Measurements from ENCODE around the gene TES.

Gene TES, protein sequence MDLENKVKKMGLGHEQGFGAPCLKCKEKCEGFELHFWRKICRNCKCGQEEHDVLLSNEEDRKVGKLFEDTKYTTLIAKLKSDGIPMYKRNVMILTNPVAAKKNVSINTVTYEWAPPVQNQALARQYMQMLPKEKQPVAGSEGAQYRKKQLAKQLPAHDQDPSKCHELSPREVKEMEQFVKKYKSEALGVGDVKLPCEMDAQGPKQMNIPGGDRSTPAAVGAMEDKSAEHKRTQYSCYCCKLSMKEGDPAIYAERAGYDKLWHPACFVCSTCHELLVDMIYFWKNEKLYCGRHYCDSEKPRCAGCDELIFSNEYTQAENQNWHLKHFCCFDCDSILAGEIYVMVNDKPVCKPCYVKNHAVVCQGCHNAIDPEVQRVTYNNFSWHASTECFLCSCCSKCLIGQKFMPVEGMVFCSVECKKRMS

DNA sequence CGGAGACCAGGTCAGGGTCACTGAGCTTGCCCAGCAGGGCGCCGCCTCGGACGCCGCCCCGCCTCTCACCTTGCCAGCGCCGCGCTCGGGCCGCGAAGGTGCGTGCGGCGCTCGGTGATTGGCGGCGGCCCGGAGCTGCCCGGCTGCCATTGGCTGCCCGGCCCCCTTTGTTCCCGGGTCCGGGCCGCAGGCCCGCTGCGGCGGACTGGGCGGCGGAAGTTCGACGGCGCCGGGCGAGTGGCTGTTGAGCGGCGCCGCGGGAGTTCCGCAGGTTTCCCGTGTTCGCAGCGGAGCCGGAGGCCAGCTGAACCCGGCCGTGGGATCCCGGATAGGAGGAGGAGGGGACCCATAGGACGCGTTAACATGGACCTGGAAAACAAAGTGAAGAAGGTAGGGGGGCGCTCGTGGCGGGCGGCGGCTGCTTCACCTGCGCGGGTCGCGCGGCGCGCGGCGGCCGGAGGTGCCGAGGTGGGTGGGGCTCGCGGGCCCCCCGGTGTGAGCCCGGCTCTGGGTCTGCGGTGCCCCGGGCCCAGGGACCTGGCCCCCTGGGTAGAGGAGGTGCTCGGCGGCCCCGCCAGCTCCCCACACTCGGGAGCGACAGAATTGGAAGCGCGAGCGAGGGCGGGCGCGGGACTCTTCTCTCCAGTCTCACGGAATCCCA is at the start of gene TES:
Gene TES (plus strand): TSS at position 195 of the 661 bp plus-strand sequence. CDS start 169 bp downstream, at position 364.
- Mint-ChIP-seq H3K27ac (peak within 1 kb of the TSS; percentile 96), H3K4me3 (peak within 1 kb of the TSS; percentile 95), H3K36me3 (ENCODE audit: low read depth) (peaks cover 5% of the 10 kb centered on the region), H3K4me1 (peaks cover 31% of the 10 kb centered on the region), H3K9me3 (no peaks in the 10 kb centered on the region), H3K27me3 (ENCODE audit: low read depth, poor library complexity) (peaks cover 8% of the 10 kb centered on the region)
- DNase-seq, result peak; percentile 80
- TF ChIP-seq, protein P1, sequence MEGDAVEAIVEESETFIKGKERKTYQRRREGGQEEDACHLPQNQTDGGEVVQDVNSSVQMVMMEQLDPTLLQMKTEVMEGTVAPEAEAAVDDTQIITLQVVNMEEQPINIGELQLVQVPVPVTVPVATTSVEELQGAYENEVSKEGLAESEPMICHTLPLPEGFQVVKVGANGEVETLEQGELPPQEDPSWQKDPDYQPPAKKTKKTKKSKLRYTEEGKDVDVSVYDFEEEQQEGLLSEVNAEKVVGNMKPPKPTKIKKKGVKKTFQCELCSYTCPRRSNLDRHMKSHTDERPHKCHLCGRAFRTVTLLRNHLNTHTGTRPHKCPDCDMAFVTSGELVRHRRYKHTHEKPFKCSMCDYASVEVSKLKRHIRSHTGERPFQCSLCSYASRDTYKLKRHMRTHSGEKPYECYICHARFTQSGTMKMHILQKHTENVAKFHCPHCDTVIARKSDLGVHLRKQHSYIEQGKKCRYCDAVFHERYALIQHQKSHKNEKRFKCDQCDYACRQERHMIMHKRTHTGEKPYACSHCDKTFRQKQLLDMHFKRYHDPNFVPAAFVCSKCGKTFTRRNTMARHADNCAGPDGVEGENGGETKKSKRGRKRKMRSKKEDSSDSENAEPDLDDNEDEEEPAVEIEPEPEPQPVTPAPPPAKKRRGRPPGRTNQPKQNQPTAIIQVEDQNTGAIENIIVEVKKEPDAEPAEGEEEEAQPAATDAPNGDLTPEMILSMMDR (IDR thresholded peaks at IDR 0.05), result no peak

DNA sequence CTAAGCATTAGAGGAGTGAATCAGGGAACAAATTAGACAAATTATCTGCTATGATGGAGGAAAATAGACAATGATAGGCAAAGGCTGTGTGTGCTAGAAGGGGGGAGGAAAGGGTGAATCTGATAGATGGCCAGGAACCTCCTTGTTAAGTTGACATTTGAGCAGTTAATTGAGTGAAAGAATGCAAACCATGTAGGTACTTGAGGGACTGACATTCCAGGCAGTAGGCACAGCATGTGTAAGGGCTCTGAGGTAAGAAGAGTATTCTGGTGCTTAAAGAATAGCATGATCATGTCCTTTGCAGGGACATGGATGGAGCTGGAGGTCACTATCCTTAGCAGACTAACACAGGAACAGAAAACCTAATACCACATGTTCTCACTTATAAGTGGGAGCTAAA is 48.6 kb upstream of the TES start:
- TF ChIP-seq, protein P1 (IDR thresholded peaks at IDR 0.05), result no peak
- Mint-ChIP-seq H3K9me3 (no peaks in the 10 kb centered on the region), H3K27ac (no peak overlapping the region), H3K4me3 (peak overlapping the region; percentile 13), H3K36me3 (ENCODE audit: low read depth) (no peaks in the 10 kb centered on the region), H3K4me1 (peaks cover 12% of the 10 kb centered on the region), H3K27me3 (ENCODE audit: low read depth, poor library complexity) (no peaks in the 10 kb centered on the region)
- no peak for DNase-seq

DNA sequence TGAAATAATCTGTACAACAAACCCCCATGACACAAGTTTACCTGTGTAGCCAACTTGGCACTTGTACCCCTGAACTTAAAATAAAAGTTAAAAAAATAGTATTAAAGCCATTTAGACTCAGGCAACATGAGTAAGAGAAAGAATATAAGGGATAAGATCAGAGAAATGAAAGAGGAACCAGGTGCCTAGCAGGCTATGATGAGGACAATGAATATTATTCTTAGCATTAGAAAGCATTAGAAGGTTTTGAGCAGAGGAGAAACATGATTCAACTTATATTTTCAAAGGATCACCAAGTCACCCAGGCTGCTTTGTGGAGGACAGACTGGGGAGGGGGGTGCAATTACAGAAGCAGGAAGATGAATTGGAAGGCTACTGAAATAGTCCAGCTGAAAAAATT is 48.1 kb upstream of the TES start:
- Mint-ChIP-seq H3K27ac (no peak overlapping the region), H3K4me1 (peaks cover 12% of the 10 kb centered on the region), H3K27me3 (ENCODE audit: low read depth, poor library complexity) (no peaks in the 10 kb centered on the region), H3K9me3 (no peaks in the 10 kb centered on the region), H3K36me3 (ENCODE audit: low read depth) (no peaks in the 10 kb centered on the region), H3K4me3 (no peak overlapping the region)
- TF ChIP-seq, protein P1 (IDR thresholded peaks at IDR 0.05), result no peak
- no peak for DNase-seq

DNA sequence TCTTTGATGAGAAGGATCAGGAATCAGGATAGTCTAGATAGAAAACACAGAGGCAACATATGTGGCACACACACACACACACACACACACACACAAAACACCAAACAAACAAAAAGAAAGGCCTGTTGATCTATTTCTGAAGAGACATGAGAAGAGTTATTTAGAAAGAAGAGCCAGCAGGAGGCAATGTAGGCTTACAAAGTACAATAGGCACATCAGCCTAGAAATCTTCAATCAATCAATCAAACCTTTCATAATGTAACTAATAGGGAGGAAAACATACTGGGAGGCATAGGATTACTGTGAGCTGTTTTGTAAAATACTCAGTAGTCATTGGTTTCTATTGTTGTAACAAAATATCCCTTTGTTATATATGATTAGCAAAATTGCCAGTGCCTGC is 47.3 kb upstream of the TES start:
- H3K36me3 Mint-ChIP-seq (ENCODE audit: low read depth), result no peaks in the 10 kb centered on the region
- TF ChIP-seq, protein P1 (IDR thresholded peaks at IDR 0.05), result no peak
- no peaks in the 10 kb centered on the region for H3K9me3 Mint-ChIP-seq
- H3K27me3 Mint-ChIP-seq (ENCODE audit: low read depth, poor library complexity), result no peaks in the 10 kb centered on the region
- H3K27ac Mint-ChIP-seq, result no peak overlapping the region
- H3K4me1 Mint-ChIP-seq, result peaks cover 12% of the 10 kb centered on the region
- DNase-seq, result no peak
- H3K4me3 Mint-ChIP-seq, result no peak overlapping the region

DNA sequence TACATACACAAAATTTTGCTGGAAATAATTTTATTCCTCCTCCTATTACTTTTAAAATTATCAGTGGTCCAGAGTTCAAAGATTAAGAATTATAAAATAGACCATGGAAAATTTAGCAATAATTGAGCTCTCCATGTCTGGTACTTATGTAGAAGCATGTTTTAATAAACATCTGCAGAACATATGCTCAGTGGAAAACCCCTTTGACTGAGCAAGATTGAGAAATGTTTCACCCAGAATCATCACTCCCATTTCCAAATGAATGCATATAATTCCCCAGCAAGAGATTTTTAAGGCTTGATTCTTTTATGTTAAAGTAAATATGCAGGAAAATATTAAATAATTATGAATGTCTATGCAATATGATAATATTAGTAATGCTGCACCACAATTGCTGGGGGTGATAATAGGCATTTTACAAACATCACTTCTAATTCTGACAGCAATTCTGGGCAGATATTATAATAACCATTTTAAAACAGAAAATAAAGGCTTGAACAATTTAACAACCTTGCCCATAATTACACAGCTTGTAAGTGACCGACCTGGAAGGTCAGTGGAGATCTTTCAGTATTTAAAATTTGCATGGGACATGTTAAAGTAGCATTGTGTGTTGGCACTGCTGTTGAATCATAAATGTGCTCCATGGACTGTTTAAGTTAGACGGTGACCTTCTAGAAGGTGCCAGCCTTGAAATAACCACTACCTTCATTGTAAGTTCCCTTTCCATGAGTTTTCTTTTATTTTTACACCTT is 45.6 kb upstream of the TES start:
- Mint-ChIP-seq H3K4me3 (no peak overlapping the region), H3K9me3 (no peaks in the 10 kb centered on the region), H3K27me3 (ENCODE audit: low read depth, poor library complexity) (no peaks in the 10 kb centered on the region), H3K4me1 (peaks cover 12% of the 10 kb centered on the region), H3K27ac (no peak overlapping the region), H3K36me3 (ENCODE audit: low read depth) (no peaks in the 10 kb centered on the region)
- TF ChIP-seq, protein P1 (IDR thresholded peaks at IDR 0.05), result no peak
- DNase-seq, result no peak

Measured in nephron progenitor cell (in vitro differentiated cells).